Thyroid gland (tissue), 4 donors: ENCODE results near the gene TDRD9. TPM values are rescaled to one million over a fixed set of nuclear protein-coding genes. Genes with fewer than 3 reads are reported as not detected.

Experiments used
- DNase-seq, 2 donors: peaks; one replicate each; pipeline ENCODE4 v3.0.0-alpha.2; 2019
- H3K27ac ChIP-seq, 3 donors: fragments of 200-600 bp; sonication (generic); 1 replicate in 2 of 3; 2 replicates in 1 of 3; pipeline ENCODE4 v1.5.1; 2016 to 2019; ENCODE audit warnings: mild to moderate bottlenecking in 1 of 3, moderate library complexity in 1 of 3
- H3K27me3 ChIP-seq: fragments of 200-600 bp; sonication (generic); one replicate; pipeline ENCODE4 v1.5.1; 2019
- H3K36me3 ChIP-seq, 2 donors: fragments of 200-600 bp; sonication (generic); one replicate each; pipeline ENCODE4 v1.5.1; 2016 to 2019
- H3K4me1 ChIP-seq, 2 donors: fragments of 200-600 bp; sonication (generic); one replicate each; pipeline ENCODE4 v1.5.1; 2017 to 2019
- H3K4me3 ChIP-seq, 3 donors: fragments of 200-600 bp; sonication (generic); replicated peaks in 1 of 3; 1 replicate in 2 of 3; 2 replicates in 1 of 3; pipeline ENCODE4 v1.5.1; 2016; ENCODE audit warnings: mild to moderate bottlenecking in 1 of 3
- H3K9me3 ChIP-seq: fragments of 200-600 bp; sonication (generic); one replicate; pipeline ENCODE4 v1.5.1; 2017
- CTCF ChIP-seq, 6 experiments: fragments of 200-600 bp in 3 of 6; fragments of 450-650 bp in 3 of 6; sonication (generic) in 3 of 6; IDR thresholded peaks; one replicate each; pipeline ENCODE4 v1.5.1; 2016 to 2019; ENCODE audit warnings: antibody characterized with exemption in 6 of 6, mild to moderate bottlenecking in 2 of 6, inconsistent platforms in 1 of 6, moderate library complexity in 1 of 6
- POLR2A ChIP-seq, 2 donors: fragments of 450-650 bp; IDR thresholded peaks; one replicate each; pipeline ENCODE4 v1.6.1; 2017; ENCODE audit warnings: antibody characterized with exemption in 2 of 2, mild to moderate bottlenecking in 2 of 2, moderate library complexity in 1 of 2
- WGBS, 2 donors: methylation state at CpG; one replicate each; pipeline ENCODE4 v1.1.5; 2017; 5-methylcytosine and 5-hydroxymethylcytosine counted together
- intact Hi-C: fragments of 100-400 bp; cut with DNase I; formaldehyde crosslinking; loops from one replicate; pipeline ENCODE4 v1.15.1; 2023
- total RNA-seq, 4 donors: library from RNA; depleted of rRNA; stranded (reverse); fragments of >200 nt; gene quantifications; one replicate each; pipeline ENCODE4 v1.2.3, GENCODE V29; 2016

The TDRD9 gene
- total RNA-seq, 4 donors from 2014 or later, result 27.4 to 85.1 (median 50.0) TPM

- TF ChIP-seq POLR2A (IDR thresholded peaks at IDR 0.05) (no peak), CTCF (IDR thresholded peaks at IDR 0.05) (no peak)
- Histone ChIP-seq H3K9me3 (no peaks in the 10 kb centered on the region), H3K27me3 (no peaks in the 10 kb centered on the region), H3K27ac (no peak overlapping the region), H3K4me1 (peaks cover 18 to 20% of the 10 kb centered on the region in 2 donors), H3K36me3 (no peaks in the 10 kb centered on the region), H3K4me3 (no peak overlapping the region)
- no peak for DNase-seq
- intact Hi-C loops, result no loop called here
- 80 to 95% methylated on average over 8 of the region's 8 CpGs for WGBS, 2 donors
These were observed 77.2 kb downstream of the TDRD9 start for GRCh38 chr14:104005489-104005888.

GRCh38 chr14:104007121-104007520 is 78.9 kb downstream of the TDRD9 start:
- DNase-seq, result no peak

GRCh38 chr14:104009297-104009696 is 81.0 kb downstream of the TDRD9 start:
- Histone ChIP-seq H3K27ac (no peak overlapping the region), H3K9me3 (no peaks in the 10 kb centered on the region), H3K27me3 (no peaks in the 10 kb centered on the region), H3K4me1 (peaks cover 6% of the 10 kb centered on the region in 2 donors), H3K36me3 (no peaks in the 10 kb centered on the region), H3K4me3 (no peak overlapping the region)
- WGBS, 2 donors, result 97 to 100% methylated on average over 1 of the region's 1 CpG
- intact Hi-C loops, result no loop called here
- TF ChIP-seq CTCF (IDR thresholded peaks at IDR 0.05) (no peak), POLR2A (IDR thresholded peaks at IDR 0.05) (no peak)
- no peak for DNase-seq

More at GRCh38 chr14:104007121-104007520, 78.9 kb downstream of the TDRD9 start:
- H3K4me3 ChIP-seq, result no peak overlapping the region
- intact Hi-C loops, result no loop called here
- no peaks in the 10 kb centered on the region for H3K27me3 ChIP-seq
- no peaks in the 10 kb centered on the region for H3K36me3 ChIP-seq
- H3K27ac ChIP-seq, result no peak overlapping the region
- no peak for TF ChIP-seq POLR2A (IDR thresholded peaks at IDR 0.05)
- no peak for TF ChIP-seq CTCF (IDR thresholded peaks at IDR 0.05)
- 93 to 98% methylated on average over 11 to 12 of the region's 12 CpGs for WGBS, 2 donors
- H3K4me1 ChIP-seq, result peaks cover 9 to 13% of the 10 kb centered on the region in 2 donors
- H3K9me3 ChIP-seq, result no peaks in the 10 kb centered on the region

- H3K27ac ChIP-seq, result peak overlapping the region; percentile 44 to 65 (median 61)
- H3K4me1 ChIP-seq, result peaks cover 22 to 26% of the 10 kb centered on the region in 2 donors
- intact Hi-C loops, result no loop called here
- no peak overlapping the region for H3K4me3 ChIP-seq
- DNase-seq, result peak; percentile 88 to 90
- 45 to 67% methylated on average over 3 of the region's 3 CpGs for WGBS, 2 donors
- H3K9me3 ChIP-seq, result no peaks in the 10 kb centered on the region
- no peaks in the 10 kb centered on the region for H3K36me3 ChIP-seq
- no peak for TF ChIP-seq CTCF (IDR thresholded peaks at IDR 0.05)
- no peak for TF ChIP-seq POLR2A (IDR thresholded peaks at IDR 0.05)
- no peaks in the 10 kb centered on the region for H3K27me3 ChIP-seq
These were observed 83.7 kb downstream of the TDRD9 start for GRCh38 chr14:104011824-104012517.

GRCh38 chr14:104014764-104015163 is 86.5 kb downstream of the TDRD9 start:
- no peak for TF ChIP-seq POLR2A (IDR thresholded peaks at IDR 0.05)
- TF ChIP-seq CTCF (IDR thresholded peaks at IDR 0.05), result no peak
- 88 to 93% methylated on average over 5 of the region's 5 CpGs for WGBS, 2 donors
- Histone ChIP-seq H3K27me3 (no peaks in the 10 kb centered on the region), H3K9me3 (no peaks in the 10 kb centered on the region), H3K4me3 (no peak overlapping the region), H3K27ac (no peak overlapping the region), H3K4me1 (peaks cover 32 to 39% of the 10 kb centered on the region in 2 donors), H3K36me3 (no peaks in the 10 kb centered on the region)
- intact Hi-C loops, result no loop called here
- DNase-seq, result no peak
